LNCAP (cell line): ENCODE data around the gene EDNRA.

ENCODE experiments used
- CTCF ChIP-seq: fragments of 450-650 bp; IDR thresholded peaks from 2 replicates; pipeline ENCODE4 v1.5.1; 2017; ENCODE audit warnings: mild to moderate bottlenecking

The EDNRA gene

DNA sequence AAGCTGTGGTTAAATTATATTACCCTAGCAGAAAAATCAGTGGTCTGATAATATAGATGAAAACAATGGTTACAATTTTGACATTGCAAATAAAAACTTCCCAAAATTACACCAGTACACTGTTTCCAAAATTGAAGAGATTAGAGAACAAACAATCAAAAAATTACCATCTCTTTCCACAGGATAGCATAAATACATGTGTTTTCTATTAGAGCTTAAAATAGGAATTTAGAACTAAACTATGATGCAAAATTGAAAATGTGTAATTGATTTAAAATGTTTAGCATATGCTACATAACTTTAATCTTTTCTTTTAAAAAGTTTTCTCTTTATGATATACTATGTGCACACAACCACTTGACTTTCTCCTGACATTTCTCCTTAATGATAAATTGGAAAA is 6.7 kb downstream of the EDNRA start:
- TF ChIP-seq CTCF, result no peak

DNA sequence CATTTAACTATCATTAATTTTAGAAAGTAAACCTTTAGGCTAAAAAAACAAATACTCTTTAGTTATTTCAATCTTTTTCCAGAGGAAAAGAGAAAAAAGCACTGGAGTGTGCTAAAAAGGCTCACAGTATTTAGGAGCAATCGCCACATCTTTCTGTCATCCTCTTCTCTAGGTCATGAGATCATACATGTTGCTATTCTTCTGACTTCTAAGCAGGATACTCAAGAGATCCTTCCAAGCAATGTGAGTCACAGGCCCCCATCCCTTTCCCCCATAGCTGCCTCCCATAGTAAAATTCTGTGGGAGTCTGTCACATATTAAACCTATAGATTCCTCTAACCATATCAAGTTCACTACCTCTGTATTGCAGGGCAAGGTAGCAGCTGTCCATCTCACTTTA is 7.7 kb downstream of the EDNRA start:
- TF ChIP-seq CTCF, result no peak

DNA sequence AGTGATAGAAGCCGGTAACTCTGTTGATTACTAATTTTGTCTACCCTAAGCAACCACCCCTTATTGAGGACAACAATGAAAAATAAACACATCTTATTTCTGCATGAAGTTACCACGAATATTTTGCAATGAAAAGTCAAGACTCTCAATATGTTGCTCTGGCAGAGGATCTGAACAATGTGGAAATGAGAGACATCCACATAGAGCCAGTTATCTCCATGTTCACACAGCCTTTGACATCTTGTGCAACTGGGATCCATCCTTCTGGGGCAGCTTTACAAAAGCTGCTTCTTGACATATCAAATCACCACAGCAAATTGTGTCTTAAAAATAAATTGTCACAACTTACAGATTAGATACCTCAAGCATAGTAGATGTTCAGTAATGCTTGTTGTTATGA is 10.2 kb downstream of the EDNRA start:
- no peak for TF ChIP-seq CTCF

DNA sequence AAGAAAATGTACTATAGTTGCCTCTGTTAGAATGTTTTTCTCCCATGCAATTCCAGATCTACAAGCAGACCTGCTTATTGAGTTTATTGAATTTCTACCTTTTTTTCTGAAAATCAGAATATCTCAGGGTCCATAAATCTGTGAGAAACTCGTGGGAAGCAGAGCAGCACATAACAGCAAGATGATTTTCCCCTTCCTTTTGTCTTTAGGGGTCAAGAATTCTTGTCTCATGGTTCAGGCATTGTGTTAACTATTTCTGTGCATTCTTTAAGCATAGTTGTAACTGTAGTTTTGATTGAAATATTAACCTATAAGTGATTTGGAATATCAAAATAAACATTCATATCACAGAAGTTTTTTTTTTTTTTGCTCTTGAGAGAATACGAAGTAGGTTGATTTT is 11.4 kb downstream of the EDNRA start:
- no peak for TF ChIP-seq CTCF

DNA sequence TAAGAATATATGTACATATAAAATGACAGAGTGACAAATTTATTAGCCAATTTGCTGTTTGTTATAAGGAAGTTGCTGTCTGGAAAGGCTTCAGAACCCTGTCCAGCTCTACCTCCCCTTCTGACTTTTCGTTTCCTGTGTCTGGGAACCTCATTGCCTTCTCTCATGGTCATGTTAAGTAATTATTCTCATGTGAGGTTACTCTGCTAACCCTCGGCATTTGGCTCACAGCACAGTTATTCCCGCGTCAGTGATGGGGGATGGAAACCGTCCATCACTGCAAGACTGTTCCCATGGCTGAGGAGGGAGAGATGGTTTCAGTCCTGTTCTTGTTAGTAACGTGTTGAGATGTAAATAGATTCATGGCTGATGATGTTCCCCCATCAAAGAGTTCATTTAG is 11.9 kb downstream of the EDNRA start:
- no peak for TF ChIP-seq CTCF

DNA sequence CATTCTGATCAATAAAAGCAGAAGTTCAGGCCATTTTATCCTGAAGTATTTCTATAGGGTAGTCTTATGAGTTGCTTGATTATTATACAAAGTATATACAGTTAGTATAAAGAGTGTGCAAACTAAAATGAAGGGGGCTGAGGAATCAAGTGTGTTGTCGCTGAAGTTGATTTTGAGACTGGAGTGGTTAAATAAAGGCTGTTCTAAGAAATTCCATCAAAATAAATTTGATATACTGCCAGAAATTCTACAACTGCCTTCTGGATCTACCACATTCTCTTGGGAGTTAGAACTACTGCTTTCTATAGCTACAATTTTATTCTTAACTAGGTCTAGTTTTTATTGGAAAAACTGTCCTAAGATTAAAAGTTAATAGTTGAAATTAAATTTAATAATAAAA is 12.4 kb downstream of the EDNRA start:
- no peak for TF ChIP-seq CTCF

DNA sequence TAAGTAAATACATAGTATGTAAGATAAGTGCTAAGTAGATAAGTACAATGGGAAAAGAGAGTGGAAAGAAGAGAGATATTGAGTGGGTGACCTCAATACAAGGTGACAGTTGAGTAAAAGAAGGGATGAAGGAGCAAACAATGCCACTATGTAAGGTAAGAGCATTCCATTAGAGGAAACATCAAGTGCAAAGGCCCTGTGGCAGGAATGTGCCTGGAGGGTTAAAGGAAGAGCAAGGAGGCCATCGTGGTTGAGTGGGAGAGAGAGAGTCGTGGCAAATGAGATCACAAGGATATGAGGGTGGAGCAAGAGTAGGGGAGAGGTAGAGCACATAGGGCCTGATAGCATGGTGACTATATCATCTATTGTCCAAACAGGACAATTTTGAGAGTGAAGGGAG is 13.4 kb downstream of the EDNRA start:
- no peak for TF ChIP-seq CTCF

DNA sequence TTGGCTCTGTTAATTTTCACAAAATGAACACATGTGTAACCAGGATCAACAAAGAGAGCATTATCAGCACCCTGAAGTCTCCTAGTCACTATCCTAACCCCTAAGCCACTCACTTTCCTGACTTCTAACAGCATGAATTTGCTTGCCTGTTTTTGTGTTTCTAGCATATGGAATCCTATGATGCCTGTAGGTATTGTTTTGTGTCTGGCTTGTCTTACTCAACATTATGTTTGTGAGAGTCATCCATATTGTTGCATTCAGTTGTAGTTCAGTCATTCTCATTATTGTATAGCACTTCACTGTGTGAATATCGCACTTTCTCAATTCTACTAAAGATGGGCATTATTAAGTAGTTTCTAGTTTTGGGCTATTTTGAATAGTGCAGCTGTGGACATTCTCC is 15.6 kb downstream of the EDNRA start:
- TF ChIP-seq CTCF, result no peak
